Measurements from ENCODE around the gene GRIK4. TPM values are rescaled to one million over a fixed set of nuclear protein-coding genes. Genes with fewer than 3 reads are reported as not detected.

GRIK4 gene
- total RNA-seq, 1 donor from 2014 or later: not detected

DNA sequence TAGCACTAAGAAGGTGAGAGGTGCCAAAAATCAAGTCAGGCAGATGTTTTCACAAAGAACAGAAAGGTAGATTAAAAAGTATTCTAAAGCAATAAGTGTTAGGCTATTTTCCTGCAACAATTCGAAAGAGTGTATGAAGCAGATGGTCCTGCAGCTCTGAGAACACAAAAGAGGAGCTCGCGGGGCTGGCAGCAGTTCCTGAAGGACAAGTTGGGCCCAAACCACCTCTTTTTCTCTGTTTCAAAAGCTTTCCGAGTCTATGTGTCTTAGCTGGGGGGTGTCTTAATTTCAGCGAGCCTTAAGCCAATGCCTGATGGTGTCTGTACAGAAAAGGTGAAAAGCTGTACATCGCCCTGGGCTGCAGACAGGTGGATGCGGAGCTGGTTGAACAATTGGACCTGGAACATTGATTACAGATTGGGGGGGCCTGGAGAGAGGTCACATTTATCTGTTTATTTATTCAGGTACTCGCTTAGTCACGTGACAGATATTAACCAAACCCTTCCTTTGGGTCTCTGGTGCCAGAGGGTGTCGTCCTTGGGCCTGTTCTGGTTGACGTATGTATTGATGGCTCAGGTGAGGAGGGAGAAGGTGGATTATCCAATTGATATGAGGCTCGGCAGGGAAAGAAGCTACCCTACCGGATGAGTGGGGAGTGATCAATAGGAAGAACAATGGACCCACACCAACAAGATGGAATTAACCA is 24.7 kb downstream of the GRIK4 start:
- no peak overlapping the region for H3K4me3 Mint-ChIP-seq (ENCODE audit: low read depth)
- no peaks in the 10 kb centered on the region for H3K4me1 Mint-ChIP-seq (ENCODE audit: low read depth)
- H3K27me3 Mint-ChIP-seq (ENCODE audit: low read depth): no peaks in the 10 kb centered on the region
- H3K9me3 Mint-ChIP-seq: no peaks in the 10 kb centered on the region
- DNase-seq (ENCODE audit: low spot score): no peak
- no peak overlapping the region for H3K27ac Mint-ChIP-seq
- intact Hi-C loops (cut with micrococcal nuclease): no loop called here
- no peaks in the 10 kb centered on the region for H3K36me3 Mint-ChIP-seq (ENCODE audit: low read depth)

DNA sequence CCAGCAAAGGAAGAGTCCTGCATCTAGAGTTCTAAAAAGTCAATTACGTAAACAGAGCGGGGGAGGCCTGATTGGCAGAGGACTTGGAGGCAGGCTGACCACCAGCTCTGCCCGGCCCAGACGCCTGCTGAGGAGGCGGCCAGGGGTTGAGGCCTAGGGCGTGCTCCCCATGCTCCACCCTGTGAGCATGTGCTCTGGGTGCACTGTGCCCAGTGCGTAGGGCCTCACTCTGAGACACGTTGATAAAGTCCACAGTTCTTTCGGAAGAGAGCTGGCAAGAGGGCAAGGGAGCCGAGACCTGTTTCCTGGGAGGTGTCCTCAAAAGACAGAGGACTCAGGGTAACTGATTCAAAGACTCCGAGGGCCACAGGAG is 25.2 kb downstream of the GRIK4 start:
- H3K9me3 Mint-ChIP-seq: no peaks in the 10 kb centered on the region
- no peak for DNase-seq (ENCODE audit: low spot score)
- no peak overlapping the region for H3K4me3 Mint-ChIP-seq (ENCODE audit: low read depth)
- no peaks in the 10 kb centered on the region for H3K36me3 Mint-ChIP-seq (ENCODE audit: low read depth)
- no peak overlapping the region for H3K27ac Mint-ChIP-seq
- no peaks in the 10 kb centered on the region for H3K27me3 Mint-ChIP-seq (ENCODE audit: low read depth)
- intact Hi-C loops (cut with micrococcal nuclease): no loop called here
- H3K4me1 Mint-ChIP-seq (ENCODE audit: low read depth): no peaks in the 10 kb centered on the region

DNA sequence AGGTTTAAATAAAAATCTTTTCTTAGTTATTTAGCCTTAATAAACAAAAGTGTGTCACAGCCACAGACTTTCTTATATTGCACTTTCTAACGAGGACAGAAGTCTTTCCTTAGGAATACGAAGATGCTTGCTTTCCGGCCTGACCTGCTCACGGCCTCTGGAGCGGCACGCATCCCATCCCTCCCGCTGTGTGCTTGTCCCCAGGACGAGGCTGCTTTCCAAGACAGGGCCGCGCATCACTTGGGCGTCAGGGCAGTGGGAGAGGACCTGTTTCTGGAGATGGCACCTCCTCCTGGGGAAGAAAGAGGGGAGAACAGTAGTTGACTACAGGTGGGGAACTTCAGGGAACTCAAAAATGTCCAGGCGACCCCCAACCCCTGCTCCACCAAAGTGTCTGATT is 26.4 kb downstream of the GRIK4 start:
- intact Hi-C loops (cut with micrococcal nuclease): no loop called here
- H3K9me3 Mint-ChIP-seq: no peaks in the 10 kb centered on the region

DNA sequence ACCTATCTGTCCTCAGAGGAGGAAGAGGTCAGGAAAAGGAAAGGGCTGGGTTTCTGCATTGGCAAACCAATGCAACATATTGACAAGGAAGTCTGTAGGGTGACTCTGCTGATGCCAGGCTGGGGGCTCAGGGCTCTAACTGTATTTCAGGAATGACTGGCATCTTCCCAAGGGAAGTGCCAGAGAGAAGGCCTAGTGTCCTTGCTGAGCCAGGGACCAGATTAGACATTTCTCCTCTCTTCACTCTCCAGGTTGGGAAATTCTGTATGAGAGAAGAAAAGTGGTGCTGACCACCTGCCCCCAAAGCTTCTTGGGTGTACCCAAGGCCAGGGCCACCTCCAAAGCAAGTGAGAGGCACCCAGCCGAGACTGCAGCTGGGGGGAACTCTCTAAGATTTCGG is 27.2 kb downstream of the GRIK4 start:
- intact Hi-C loops (cut with micrococcal nuclease): no loop called here
- no peaks in the 10 kb centered on the region for H3K4me1 Mint-ChIP-seq (ENCODE audit: low read depth)
- H3K4me3 Mint-ChIP-seq (ENCODE audit: low read depth): no peak overlapping the region
- no peaks in the 10 kb centered on the region for H3K27me3 Mint-ChIP-seq (ENCODE audit: low read depth)
- H3K9me3 Mint-ChIP-seq: no peaks in the 10 kb centered on the region
- no peaks in the 10 kb centered on the region for H3K36me3 Mint-ChIP-seq (ENCODE audit: low read depth)
- H3K27ac Mint-ChIP-seq: no peak overlapping the region
- DNase-seq (ENCODE audit: low spot score): no peak

More for the DNA sequence above, 26.4 kb downstream of the GRIK4 start:
- no peak overlapping the region for H3K27ac Mint-ChIP-seq
- H3K27me3 Mint-ChIP-seq (ENCODE audit: low read depth): no peaks in the 10 kb centered on the region
- no peak for DNase-seq (ENCODE audit: low spot score)
- H3K4me1 Mint-ChIP-seq (ENCODE audit: low read depth): no peaks in the 10 kb centered on the region
- H3K4me3 Mint-ChIP-seq (ENCODE audit: low read depth): no peak overlapping the region
- H3K36me3 Mint-ChIP-seq (ENCODE audit: low read depth): no peaks in the 10 kb centered on the region

DNA sequence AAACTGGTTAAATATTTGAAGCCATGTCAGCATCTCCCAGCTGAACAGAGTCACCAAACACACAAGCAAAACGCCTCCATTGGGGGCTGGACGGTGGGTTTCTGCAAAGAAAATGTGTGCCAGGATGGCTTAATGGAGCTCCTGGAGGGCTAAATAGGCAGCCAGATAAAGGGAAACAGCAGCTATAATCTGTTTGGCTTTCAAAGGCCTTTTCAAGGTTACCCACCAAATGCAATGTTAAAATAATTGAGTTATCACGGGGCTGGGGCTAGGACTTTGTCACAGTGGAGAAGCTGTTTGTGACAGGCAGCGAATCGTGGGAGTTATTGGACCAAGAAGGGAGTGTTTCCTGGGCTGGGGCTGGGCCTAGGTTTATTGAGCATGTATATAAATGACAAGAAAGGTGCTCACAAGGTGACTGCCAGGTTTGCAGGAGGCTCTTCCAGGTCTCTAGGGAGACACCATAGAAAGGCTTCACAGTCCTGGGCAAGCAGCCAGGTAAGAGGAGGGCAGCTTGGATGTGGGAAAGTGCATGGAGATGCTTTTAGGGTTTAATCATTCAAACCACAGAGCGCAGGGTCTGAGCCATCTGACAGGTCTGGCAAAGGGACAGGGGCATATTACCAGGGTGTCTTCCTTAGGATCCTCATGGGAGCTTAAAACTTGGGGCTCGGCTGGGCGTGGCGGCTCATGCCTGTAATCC is 28.3 kb downstream of the GRIK4 start:
- Mint-ChIP-seq H3K36me3 (ENCODE audit: low read depth) (no peaks in the 10 kb centered on the region), H3K4me3 (ENCODE audit: low read depth) (no peak overlapping the region), H3K27me3 (ENCODE audit: low read depth) (no peaks in the 10 kb centered on the region), H3K4me1 (ENCODE audit: low read depth) (no peaks in the 10 kb centered on the region), H3K27ac (no peak overlapping the region), H3K9me3 (no peaks in the 10 kb centered on the region)
- intact Hi-C loops (cut with micrococcal nuclease): no loop called here
- no peak for DNase-seq (ENCODE audit: low spot score)

DNA sequence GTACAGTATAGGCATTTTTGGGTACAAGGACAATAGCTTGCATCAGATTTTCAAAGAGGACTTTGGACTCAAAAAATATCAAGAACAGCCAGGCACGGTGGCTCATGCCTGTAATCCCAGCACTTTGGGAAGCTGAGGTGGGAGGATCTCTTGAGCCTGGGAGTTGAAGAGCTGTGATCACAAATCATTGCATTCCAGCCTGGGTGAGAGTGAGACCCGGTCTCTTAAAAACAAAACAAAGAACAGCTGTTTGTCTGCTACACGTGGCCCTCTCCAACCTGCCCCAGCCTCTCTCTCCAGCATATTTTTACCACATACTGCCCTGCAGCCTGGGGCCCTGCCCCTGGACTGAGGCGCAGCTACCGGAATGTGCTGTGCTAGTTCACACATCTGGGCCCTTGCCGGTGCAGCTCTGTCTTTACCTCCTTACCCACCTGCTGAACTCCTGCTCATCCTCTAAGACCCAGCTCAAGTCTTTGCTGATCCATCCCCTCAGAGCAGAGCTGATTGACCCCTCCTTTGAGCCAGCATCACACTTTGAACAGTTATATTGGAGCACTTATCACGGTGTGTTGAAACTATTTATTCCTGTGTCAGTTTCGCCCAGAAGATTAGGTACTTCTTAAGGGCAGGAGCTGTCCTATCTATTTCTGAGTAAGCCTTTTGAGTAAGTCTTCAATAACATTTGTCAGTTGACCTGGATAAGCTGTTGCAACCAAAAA is 29.4 kb downstream of the GRIK4 start:
- H3K36me3 Mint-ChIP-seq (ENCODE audit: low read depth): no peaks in the 10 kb centered on the region
- no peak overlapping the region for H3K4me3 Mint-ChIP-seq (ENCODE audit: low read depth)
- intact Hi-C loops (cut with micrococcal nuclease): no loop called here

DNA sequence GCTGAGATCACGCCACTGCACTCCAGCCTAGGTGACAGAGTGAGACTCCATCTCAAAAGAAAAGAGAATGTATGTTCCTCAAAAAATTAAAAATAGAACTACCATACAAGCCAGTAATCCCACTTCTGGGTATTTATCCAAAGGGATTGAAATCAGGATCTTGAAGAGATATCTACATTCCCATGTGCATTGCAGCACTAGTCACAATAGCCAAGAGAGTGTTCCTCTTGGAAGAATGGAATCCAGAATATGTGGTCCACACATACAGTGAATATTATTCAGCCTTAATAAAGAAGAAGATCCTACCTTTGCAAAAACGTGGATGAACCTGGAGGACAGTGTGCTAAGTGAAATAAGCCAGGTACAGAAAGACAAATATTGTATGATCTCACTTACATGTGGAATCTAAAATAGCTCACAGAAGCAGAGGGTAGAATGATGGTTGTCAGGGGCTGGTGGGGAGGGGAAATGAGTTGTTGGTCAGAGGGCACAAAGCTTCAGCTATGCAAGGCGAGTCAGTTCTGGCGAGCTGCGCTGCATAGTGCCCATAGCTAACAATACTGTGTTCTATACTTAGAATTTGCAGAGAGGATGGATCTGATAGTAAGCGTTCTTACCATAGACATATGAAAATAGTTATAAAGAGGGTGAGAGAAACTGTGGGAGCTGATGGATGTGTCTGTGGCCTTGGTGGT is 32.1 kb downstream of the GRIK4 start:
- Mint-ChIP-seq H3K4me3 (ENCODE audit: low read depth) (no peak overlapping the region), H3K9me3 (no peaks in the 10 kb centered on the region), H3K4me1 (ENCODE audit: low read depth) (no peaks in the 10 kb centered on the region), H3K27me3 (ENCODE audit: low read depth) (no peaks in the 10 kb centered on the region), H3K27ac (no peak overlapping the region), H3K36me3 (ENCODE audit: low read depth) (no peaks in the 10 kb centered on the region)
- intact Hi-C loops (cut with micrococcal nuclease): no loop called here
- no peak for DNase-seq (ENCODE audit: low spot score)

More for the DNA sequence above, 29.4 kb downstream of the GRIK4 start:
- Mint-ChIP-seq H3K27me3 (ENCODE audit: low read depth) (no peaks in the 10 kb centered on the region), H3K9me3 (no peaks in the 10 kb centered on the region), H3K27ac (no peak overlapping the region), H3K4me1 (ENCODE audit: low read depth) (no peaks in the 10 kb centered on the region)
- no peak for DNase-seq (ENCODE audit: low spot score)

DNA sequence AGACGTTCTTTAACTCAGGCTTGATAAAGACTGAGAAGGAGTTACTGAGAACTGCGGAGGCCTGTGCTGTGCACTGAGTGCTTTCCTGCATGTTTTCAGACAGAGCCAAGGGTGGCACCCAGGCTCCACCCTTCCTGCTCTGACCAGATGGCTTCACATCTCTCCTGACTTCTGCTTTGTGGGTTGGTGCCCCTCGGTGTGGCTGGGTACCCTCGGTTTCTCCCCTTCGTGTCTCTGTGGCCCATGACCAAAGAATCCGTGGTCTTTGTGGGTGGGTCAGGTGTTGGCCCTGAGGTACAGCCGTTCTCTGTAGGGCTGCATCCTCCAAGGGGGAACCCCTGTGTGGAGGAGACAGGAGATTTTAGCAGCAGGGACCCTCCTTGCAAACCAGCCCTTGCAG is 34.3 kb downstream of the GRIK4 start:
- intact Hi-C loops (cut with micrococcal nuclease): no loop called here
- no peak overlapping the region for H3K27ac Mint-ChIP-seq
- H3K36me3 Mint-ChIP-seq (ENCODE audit: low read depth): no peaks in the 10 kb centered on the region

DNA sequence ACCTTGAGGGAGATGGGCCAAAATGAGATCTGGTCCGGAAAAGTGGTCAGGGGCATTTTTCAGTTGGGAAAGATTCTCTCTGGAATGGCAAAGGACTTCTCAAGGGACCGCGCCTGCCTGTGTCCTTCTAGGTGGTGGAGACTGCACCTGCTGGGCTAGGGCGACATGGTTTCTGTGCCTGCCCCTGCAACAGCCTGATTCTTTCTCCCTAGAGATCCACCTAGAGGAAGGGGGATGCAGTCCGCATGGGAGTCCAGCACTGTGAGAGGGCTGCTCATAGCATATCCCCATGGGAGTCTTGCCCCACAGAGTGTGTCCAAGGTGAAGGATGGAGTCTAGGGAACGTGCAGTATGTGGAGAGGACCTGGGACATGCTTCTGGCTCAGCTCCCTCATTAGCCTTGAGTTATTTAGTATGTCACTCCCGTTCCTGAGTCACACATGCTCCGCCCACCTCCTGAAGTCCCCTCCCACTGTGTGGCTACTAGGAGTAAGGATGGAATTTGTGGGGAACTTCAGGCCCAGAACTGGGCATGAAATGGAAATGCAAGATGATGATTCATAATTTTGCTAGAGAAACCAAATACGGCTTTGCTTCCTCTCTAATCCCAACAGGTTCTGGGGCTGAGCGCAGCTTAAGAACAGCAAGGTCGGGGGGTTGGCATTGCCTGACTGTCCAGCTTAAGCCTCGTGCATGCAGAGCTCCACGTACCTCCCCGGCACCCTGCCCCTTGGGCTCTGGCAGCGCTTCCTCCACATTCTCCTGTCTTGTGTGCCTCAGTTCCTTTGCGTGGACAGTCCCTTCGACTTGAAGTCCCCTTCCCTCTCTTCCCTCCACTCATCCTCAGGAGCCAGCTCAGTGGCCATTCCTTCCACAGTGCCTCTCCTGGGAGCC is 35.0 kb downstream of the GRIK4 start:
- intact Hi-C loops (cut with micrococcal nuclease): no loop called here
- no peaks in the 10 kb centered on the region for H3K4me1 Mint-ChIP-seq (ENCODE audit: low read depth)
- H3K27ac Mint-ChIP-seq: no peak overlapping the region
- H3K9me3 Mint-ChIP-seq: no peaks in the 10 kb centered on the region
- no peak for DNase-seq (ENCODE audit: low spot score)
- no peak overlapping the region for H3K4me3 Mint-ChIP-seq (ENCODE audit: low read depth)
- H3K36me3 Mint-ChIP-seq (ENCODE audit: low read depth): no peaks in the 10 kb centered on the region
- no peaks in the 10 kb centered on the region for H3K27me3 Mint-ChIP-seq (ENCODE audit: low read depth)

More for the DNA sequence above, 34.3 kb downstream of the GRIK4 start:
- Mint-ChIP-seq H3K27me3 (ENCODE audit: low read depth) (no peaks in the 10 kb centered on the region), H3K4me3 (ENCODE audit: low read depth) (no peak overlapping the region), H3K4me1 (ENCODE audit: low read depth) (no peaks in the 10 kb centered on the region), H3K9me3 (no peaks in the 10 kb centered on the region)
- DNase-seq (ENCODE audit: low spot score): no peak

DNA sequence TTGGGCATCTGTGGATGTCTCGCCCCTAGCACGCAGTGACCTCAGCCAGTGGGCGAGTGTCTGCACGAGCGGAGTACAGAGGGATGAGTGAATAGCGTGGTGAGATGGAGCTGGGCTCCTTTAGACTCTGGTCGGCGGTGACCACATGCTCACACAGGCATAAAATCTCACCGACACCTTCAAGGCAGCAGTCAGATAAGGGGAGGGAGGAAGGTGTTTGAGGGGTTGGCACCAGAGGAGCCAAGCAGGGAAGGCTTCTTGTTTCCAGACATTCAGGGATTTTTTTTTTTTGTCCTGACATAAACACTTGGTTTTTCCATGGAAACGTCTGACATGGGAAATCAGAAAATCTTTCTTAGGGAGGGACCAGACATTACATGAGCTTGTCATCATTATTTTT is 35.8 kb downstream of the GRIK4 start:
- no peak overlapping the region for H3K27ac Mint-ChIP-seq
- H3K4me1 Mint-ChIP-seq (ENCODE audit: low read depth): no peaks in the 10 kb centered on the region
- intact Hi-C loops (cut with micrococcal nuclease): no loop called here
- no peaks in the 10 kb centered on the region for H3K9me3 Mint-ChIP-seq
- H3K36me3 Mint-ChIP-seq (ENCODE audit: low read depth): no peaks in the 10 kb centered on the region
- H3K4me3 Mint-ChIP-seq (ENCODE audit: low read depth): no peak overlapping the region
- no peak for DNase-seq (ENCODE audit: low spot score)
- no peaks in the 10 kb centered on the region for H3K27me3 Mint-ChIP-seq (ENCODE audit: low read depth)

DNA sequence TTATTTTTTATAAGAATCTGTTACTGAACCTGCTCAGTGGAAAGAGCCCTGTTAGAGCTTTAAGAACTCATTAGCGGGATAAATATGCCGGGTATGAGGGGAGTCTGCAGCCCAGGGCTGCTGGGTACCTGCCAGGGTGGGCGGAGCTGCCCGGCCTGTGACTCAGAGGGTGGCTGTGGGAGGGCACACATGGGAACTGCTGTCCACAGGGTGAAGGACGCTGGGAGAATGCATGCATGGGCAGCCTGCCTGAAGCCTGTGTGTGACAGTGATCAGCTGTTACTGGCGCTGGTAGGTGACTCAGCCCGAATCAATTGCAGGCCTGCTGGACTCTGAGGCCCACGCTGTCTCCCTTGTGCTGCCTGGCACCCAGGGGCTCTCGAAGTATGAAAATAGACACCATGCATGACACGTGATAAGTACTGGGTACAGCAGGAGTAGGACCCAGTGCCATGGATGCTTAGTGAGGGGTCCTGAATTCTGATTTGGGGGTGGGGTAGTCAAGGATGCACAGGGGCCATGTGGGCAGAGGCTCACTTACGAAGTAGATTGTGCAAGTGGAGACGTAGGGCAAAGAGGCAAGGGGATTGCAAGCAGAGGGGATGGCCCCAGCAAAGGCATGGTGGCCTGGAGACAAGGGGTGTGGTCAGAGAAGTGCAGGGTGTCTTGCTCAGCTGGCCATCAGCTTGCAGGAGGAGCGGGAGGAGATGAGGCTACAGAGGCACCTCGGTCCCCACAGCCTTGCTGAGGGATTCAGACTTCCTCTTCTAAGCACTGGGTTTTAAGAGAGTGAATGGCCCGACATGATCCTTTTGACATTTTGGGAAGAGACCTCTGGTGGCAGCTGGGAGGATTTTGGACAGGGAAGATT is 36.5 kb downstream of the GRIK4 start:
- Mint-ChIP-seq H3K36me3 (ENCODE audit: low read depth) (no peaks in the 10 kb centered on the region), H3K27ac (no peak overlapping the region), H3K9me3 (no peaks in the 10 kb centered on the region), H3K27me3 (ENCODE audit: low read depth) (peaks cover 1% of the 10 kb centered on the region), H3K4me3 (ENCODE audit: low read depth) (no peak overlapping the region), H3K4me1 (ENCODE audit: low read depth) (no peaks in the 10 kb centered on the region)
- intact Hi-C loops (cut with micrococcal nuclease): no loop called here
- no peak for DNase-seq (ENCODE audit: low spot score)

Measured in activated T-helper 2 cell treated with anti-CD3 and anti-CD28 coated beads, Interferon-gamma antibody, Interleukin-2, Interleukin-4, amounts not matched to agents 10 μg/mL and 5 μg/mL and 100 μg/mL, durations not matched to agents 14 hours and 24 hours and 36 hours (primary cell).